Liver (tissue), 3 donors: Measurements from ENCODE around the gene PIK3R3.

Source experiments
- CTCF ChIP-seq: fragments of 150-350 bp; IDR thresholded peaks from 2 replicates; pipeline ENCODE4 v1.5.1; 2017; ENCODE audit warnings: improper control_type of control experiment, low read depth, low read length; ENCODE audit not compliant: missing input control
- HNF4A ChIP-seq, 2 donors: conservative IDR thresholded peaks; 2 replicates each; pipeline ENCODE4 v1.6.1; 2016; ENCODE audit warnings: antibody characterized with exemption in 2 of 2, mild to moderate bottlenecking in 2 of 2
- HNF4G ChIP-seq: IDR thresholded peaks from 2 replicates; pipeline ENCODE4 v1.6.1; 2016; ENCODE audit warnings: antibody characterized with exemption
- RAD21 ChIP-seq, 2 donors: IDR thresholded peaks; 2 replicates each; pipeline ENCODE4 v1.6.1; 2016; ENCODE audit warnings: antibody characterized with exemption in 2 of 2, mild to moderate bottlenecking in 2 of 2
- REST ChIP-seq: IDR thresholded peaks from 2 replicates; pipeline ENCODE4 v1.6.1; 2016; ENCODE audit warnings: antibody characterized with exemption, mild to moderate bottlenecking
- RXRA ChIP-seq, 2 donors: IDR thresholded peaks; 2 replicates each; pipeline ENCODE4 v1.6.1; 2017 to 2018; ENCODE audit warnings: antibody characterized with exemption in 2 of 2, mild to moderate bottlenecking in 1 of 2
- TAF1 ChIP-seq: conservative IDR thresholded peaks from 2 replicates; pipeline ENCODE4 v1.6.1; 2016; ENCODE audit warnings: antibody characterized with exemption, mild to moderate bottlenecking
- YY1 ChIP-seq: IDR thresholded peaks from 2 replicates; pipeline ENCODE4 v1.6.1; 2016; ENCODE audit warnings: antibody characterized with exemption, mild to moderate bottlenecking
- donor health status: healthy.
- donor health status: healthy.

DNA sequence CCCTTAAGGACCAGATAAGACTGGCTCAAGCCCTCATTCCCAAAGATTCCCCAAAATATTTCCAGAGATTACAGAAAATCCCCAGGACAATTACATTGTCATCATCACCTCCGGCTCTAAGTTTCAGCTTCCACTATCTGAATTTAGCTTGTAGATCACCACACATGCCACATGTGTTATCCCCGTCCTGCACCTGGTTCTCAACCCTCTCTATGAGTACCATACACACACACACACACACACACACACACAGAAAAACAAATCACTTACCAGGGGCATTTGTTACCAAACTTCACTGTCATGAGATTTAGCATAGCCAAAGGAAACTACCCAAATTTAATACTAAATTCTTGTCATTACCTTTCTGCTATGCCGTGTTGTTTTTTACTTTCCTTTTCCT, 27.1 kb upstream of the PIK3R3 start:
- TF ChIP-seq REST, result no peak
- no peak for TF ChIP-seq CTCF
- no peak for TF ChIP-seq YY1
- no peak for TF ChIP-seq RAD21 (IDR thresholded peaks at IDR 0.05)
- TF ChIP-seq RXRA (IDR thresholded peaks at IDR 0.05), result no peak
- TF ChIP-seq HNF4A (conservative IDR thresholded peaks at IDR 0.05), result no peak
- no peak for TF ChIP-seq HNF4G
- no peak for TF ChIP-seq TAF1
